Testis (tissue), 2 donors: Measurements from ENCODE around the gene ABHD4.

Experiments
- POLR2A ChIP-seq: fragments of 450-650 bp; IDR thresholded peaks from one replicate; pipeline ENCODE4 v1.6.1; 2017; ENCODE audit warnings: antibody characterized with exemption, mild to moderate bottlenecking, moderate library complexity
- TF ChIP-seq, protein P1 (sequence below), 3 experiments: fragments of 450-650 bp in 2 of 3; fragments of 200-600 bp in 1 of 3; sonication (generic) in 1 of 3; IDR thresholded peaks; one replicate each; pipeline ENCODE4 v1.5.1; 2016 to 2019; ENCODE audit warnings: antibody characterized with exemption in 3 of 3, mild to moderate bottlenecking in 2 of 3, moderate library complexity in 1 of 3

DNA sequence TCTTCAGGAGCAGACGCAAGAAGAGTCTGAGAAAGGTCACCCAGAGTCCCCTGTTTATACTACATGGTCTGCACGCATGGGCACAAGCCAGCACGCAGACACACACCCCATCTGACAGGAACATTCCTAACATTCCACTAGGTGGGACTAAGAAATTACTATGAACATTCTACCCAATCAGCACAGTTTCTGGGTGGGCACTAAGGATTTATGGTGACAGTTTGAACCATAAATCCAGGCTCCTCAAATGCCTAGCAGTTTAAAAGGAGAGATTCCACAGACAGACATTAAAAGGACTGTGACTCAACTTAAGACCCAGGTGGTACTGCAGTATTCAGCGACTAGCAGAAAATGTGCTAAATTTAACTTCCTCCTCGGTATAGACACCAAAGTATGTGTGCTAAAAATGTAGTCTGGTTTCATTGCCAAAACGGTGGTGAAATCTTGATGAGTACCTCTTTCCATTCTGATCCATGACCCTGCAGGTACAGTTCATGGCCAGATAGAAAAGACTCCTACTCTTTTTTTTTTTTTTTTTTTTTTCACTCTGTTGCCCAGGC is 16.2 kb downstream of the ABHD4 start:
- TF ChIP-seq, protein P1, sequence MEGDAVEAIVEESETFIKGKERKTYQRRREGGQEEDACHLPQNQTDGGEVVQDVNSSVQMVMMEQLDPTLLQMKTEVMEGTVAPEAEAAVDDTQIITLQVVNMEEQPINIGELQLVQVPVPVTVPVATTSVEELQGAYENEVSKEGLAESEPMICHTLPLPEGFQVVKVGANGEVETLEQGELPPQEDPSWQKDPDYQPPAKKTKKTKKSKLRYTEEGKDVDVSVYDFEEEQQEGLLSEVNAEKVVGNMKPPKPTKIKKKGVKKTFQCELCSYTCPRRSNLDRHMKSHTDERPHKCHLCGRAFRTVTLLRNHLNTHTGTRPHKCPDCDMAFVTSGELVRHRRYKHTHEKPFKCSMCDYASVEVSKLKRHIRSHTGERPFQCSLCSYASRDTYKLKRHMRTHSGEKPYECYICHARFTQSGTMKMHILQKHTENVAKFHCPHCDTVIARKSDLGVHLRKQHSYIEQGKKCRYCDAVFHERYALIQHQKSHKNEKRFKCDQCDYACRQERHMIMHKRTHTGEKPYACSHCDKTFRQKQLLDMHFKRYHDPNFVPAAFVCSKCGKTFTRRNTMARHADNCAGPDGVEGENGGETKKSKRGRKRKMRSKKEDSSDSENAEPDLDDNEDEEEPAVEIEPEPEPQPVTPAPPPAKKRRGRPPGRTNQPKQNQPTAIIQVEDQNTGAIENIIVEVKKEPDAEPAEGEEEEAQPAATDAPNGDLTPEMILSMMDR (IDR thresholded peaks at IDR 0.05): no peak
- no peak for TF ChIP-seq POLR2A
